Measurements from ENCODE around the gene HSH2D. TPM values are rescaled to one million over a fixed set of nuclear protein-coding genes. Genes with fewer than 3 reads are reported as not detected.
A peak's percentile ranks its signal among the peaks of the same experiment; 100 is the strongest.

The HSH2D gene
- total RNA-seq, 1 experiment from 2014 or later: 0.49 TPM

DNA sequence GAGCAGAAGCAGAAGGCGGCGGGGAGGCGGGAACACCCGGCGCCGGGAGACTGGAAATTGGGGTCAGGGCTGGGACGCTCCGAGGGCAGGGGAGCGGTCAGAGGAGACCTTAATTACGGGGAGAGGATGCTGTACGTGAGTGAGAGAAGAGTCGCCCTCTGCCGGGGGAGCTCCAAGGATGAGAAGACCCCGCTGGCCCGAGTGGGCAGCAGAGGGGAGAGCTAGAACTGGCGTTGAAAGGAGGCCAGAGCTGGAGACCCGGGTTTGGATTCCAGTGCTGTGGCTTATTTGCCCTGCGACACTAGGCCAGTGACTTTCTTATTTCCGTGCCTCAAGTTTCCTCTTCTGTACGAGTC lies 42.3 kb downstream of the HSH2D start:
- peak overlapping the region; percentile 100 for H3K4me3 Mint-ChIP-seq (ENCODE audit: unreplicated experiment)

DNA sequence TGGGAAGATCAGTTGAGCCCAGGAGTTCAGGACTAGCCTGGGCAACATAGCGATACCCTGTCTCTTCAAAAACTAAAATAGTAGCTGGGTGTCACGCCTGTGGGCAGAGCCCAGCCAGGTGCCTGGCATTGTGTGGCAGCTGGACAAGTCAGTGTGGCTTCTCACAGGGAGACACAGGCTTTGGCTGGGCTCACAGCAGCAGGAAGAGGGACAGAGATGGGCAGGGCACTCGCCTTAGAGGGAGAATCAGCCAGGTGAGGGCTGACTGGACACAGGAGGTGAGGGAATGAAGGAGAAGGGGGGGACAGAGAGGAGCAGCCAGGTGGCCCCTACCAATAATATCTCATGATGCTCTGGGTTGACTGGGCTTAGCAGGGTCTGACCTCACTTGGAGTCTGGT lies 45.0 kb downstream of the HSH2D start:
- ChIA-PET POLR2A (interaction anchor here (0.6 to 0.8 kb wide), 2 partner anchors 9 to 50 kb away, joined by 3 to 5 read pairs; partner anchors contain the start of gene AP1M1), CTCF (interaction anchor here (0.6 to 1.3 kb wide), 6 partner anchors 9 to 336 kb away, joined by 3 to 4 read pairs (median 3); partner anchors contain the start of gene AP1M1)
- Mint-ChIP-seq H3K4me1 (ENCODE audit: insufficient read depth, unreplicated experiment) (peaks cover 15% of the 10 kb centered on the region), H3K36me3 (ENCODE audit: insufficient read depth, unreplicated experiment) (peaks cover 57% of the 10 kb centered on the region), H3K27ac (ENCODE audit: low read depth, unreplicated experiment) (no peak overlapping the region), H3K4me3 (ENCODE audit: unreplicated experiment) (no peak overlapping the region), H3K27me3 (ENCODE audit: insufficient read depth, unreplicated experiment) (no peaks in the 10 kb centered on the region), H3K9me3 (ENCODE audit: unreplicated experiment) (no peaks in the 10 kb centered on the region)
- TF ChIP-seq, protein P1, sequence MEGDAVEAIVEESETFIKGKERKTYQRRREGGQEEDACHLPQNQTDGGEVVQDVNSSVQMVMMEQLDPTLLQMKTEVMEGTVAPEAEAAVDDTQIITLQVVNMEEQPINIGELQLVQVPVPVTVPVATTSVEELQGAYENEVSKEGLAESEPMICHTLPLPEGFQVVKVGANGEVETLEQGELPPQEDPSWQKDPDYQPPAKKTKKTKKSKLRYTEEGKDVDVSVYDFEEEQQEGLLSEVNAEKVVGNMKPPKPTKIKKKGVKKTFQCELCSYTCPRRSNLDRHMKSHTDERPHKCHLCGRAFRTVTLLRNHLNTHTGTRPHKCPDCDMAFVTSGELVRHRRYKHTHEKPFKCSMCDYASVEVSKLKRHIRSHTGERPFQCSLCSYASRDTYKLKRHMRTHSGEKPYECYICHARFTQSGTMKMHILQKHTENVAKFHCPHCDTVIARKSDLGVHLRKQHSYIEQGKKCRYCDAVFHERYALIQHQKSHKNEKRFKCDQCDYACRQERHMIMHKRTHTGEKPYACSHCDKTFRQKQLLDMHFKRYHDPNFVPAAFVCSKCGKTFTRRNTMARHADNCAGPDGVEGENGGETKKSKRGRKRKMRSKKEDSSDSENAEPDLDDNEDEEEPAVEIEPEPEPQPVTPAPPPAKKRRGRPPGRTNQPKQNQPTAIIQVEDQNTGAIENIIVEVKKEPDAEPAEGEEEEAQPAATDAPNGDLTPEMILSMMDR (IDR thresholded peaks at IDR 0.05; ENCODE audit: unreplicated experiment): no peak
- BruUV-seq (replicated peaks): no TSS peak
- intact Hi-C loops (cut with micrococcal nuclease): no loop called here
- DNase-seq (ENCODE audit: unreplicated experiment): no peak

More for the DNA sequence above, 42.3 kb downstream of the HSH2D start:
- Mint-ChIP-seq H3K36me3 (ENCODE audit: insufficient read depth, unreplicated experiment) (peaks cover 35% of the 10 kb centered on the region), H3K4me1 (ENCODE audit: insufficient read depth, unreplicated experiment) (peaks cover 17% of the 10 kb centered on the region), H3K9me3 (ENCODE audit: unreplicated experiment) (no peaks in the 10 kb centered on the region), H3K27ac (ENCODE audit: low read depth, unreplicated experiment) (peak overlapping the region; percentile 100), H3K27me3 (ENCODE audit: insufficient read depth, unreplicated experiment) (no peaks in the 10 kb centered on the region)
- ChIA-PET CTCF (interaction anchor here (0.5 to 3.2 kb wide), 15 partner anchors 9 to 755 kb away, joined by 3 to 25 read pairs (median 3); partner anchors contain the start of genes AP1M1 and TPM4), POLR2A (interaction anchor here (0.6 to 2.8 kb wide), 12 partner anchors 10 to 1388 kb away, joined by 3 to 24 read pairs (median 4); partner anchors contain the start of genes AP1M1, RAB8A, SLC35E1 and TPM4)
- TF ChIP-seq, protein P1 (IDR thresholded peaks at IDR 0.05; ENCODE audit: unreplicated experiment): peak; percentile 34
- BruUV-seq (replicated peaks): TSS peak; percentile 51
- intact Hi-C loops (cut with micrococcal nuclease): loop anchor here (1.0 kb wide), 4 partner anchors 12 to 556 kb away; partner anchors contain the start of genes AP1M1 and RAB8A
- DNase-seq (ENCODE audit: unreplicated experiment): peak; percentile 30

DNA sequence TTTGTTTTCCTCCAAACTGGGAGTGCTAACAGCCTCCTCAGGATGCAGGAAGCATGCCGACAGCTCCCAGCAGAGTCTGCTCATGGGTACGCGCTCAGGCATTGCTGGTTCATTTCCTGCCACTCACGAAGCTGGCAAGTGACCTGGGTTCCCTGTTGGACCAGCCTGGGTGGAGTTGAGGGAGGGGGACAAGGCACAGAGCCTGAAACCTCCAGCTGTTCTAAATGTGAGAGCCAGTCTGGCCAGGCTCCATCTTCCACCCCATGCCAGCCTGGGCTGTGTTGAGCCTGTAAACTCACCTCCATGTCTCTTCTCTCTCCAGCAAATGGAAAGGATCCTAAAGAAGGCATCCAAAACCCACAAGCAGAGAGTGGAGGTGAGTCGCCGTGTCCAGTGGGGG lies 46.7 kb downstream of the HSH2D start:
- no peak for DNase-seq (ENCODE audit: unreplicated experiment)
- no peaks in the 10 kb centered on the region for H3K27me3 Mint-ChIP-seq (ENCODE audit: insufficient read depth, unreplicated experiment)
- ChIA-PET POLR2A (interaction anchor here (0.5 kb wide), 1 partner anchor 1499 kb away, joined by 3 read pairs; no protein-coding TSS in a partner anchor), CTCF (interaction anchor here (1.4 kb wide), 1 partner anchor 149 kb away, joined by 5 read pairs; no protein-coding TSS in a partner anchor)
- TF ChIP-seq, protein P1 (IDR thresholded peaks at IDR 0.05; ENCODE audit: unreplicated experiment): no peak
- peaks cover 14% of the 10 kb centered on the region for H3K4me1 Mint-ChIP-seq (ENCODE audit: insufficient read depth, unreplicated experiment)
- intact Hi-C loops (cut with micrococcal nuclease): no loop called here
- no peak overlapping the region for H3K27ac Mint-ChIP-seq (ENCODE audit: low read depth, unreplicated experiment)
- H3K4me3 Mint-ChIP-seq (ENCODE audit: unreplicated experiment): no peak overlapping the region
- H3K9me3 Mint-ChIP-seq (ENCODE audit: unreplicated experiment): no peaks in the 10 kb centered on the region
- no TSS peak for BruUV-seq (replicated peaks)
- H3K36me3 Mint-ChIP-seq (ENCODE audit: insufficient read depth, unreplicated experiment): peaks cover 55% of the 10 kb centered on the region

DNA sequence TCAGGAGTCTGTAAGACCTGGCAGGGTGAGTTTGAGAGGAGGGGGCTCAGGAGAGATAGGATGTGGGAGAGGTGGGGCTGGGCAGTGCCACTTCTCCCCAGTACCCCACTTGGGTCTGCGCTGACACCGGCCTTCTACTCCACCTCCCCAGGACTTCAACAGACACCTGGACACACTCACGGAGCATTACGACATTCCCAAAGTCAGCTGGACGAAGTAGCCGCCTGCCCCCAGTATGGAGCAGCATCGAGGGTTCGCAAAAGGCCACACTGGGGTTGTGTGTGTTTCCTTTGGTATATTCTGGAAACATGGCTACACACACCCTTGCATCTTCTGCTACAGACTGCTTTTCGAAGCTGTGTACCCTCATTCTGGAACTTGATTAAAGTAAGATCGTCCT lies 47.3 kb downstream of the HSH2D start:
- Mint-ChIP-seq H3K9me3 (ENCODE audit: unreplicated experiment) (no peaks in the 10 kb centered on the region), H3K36me3 (ENCODE audit: insufficient read depth, unreplicated experiment) (peaks cover 51% of the 10 kb centered on the region), H3K4me1 (ENCODE audit: insufficient read depth, unreplicated experiment) (peaks cover 9% of the 10 kb centered on the region), H3K27ac (ENCODE audit: low read depth, unreplicated experiment) (no peak overlapping the region), H3K4me3 (ENCODE audit: unreplicated experiment) (no peak overlapping the region), H3K27me3 (ENCODE audit: insufficient read depth, unreplicated experiment) (no peaks in the 10 kb centered on the region)
- no TSS peak for BruUV-seq (replicated peaks)
- ChIA-PET POLR2A (interaction anchor here (0.6 kb wide), 1 partner anchor 15 kb away, joined by 3 read pairs; no protein-coding TSS in a partner anchor), CTCF (interaction anchor here (1.4 kb wide), 1 partner anchor 149 kb away, joined by 5 read pairs; no protein-coding TSS in a partner anchor)
- no peak for DNase-seq (ENCODE audit: unreplicated experiment)
- TF ChIP-seq, protein P1 (IDR thresholded peaks at IDR 0.05; ENCODE audit: unreplicated experiment): no peak
- intact Hi-C loops (cut with micrococcal nuclease): no loop called here

Data from MCF 10A (cell line).